Mucosa of stomach (tissue), 1 donor: ENCODE results near the gene EYA2.

ENCODE experiments used
- H3K27me3 ChIP-seq: one replicate; pipeline ENCODE4 v1.7.0; 2013; ENCODE audit warnings: mild to moderate bottlenecking, low read length; ENCODE audit not compliant: control insufficient read depth, insufficient read depth
- H3K36me3 ChIP-seq: one replicate; pipeline ENCODE4 v1.7.0; 2013; ENCODE audit warnings: low read length; ENCODE audit not compliant: control insufficient read depth, insufficient read depth
- H3K4me1 ChIP-seq: one replicate; pipeline ENCODE4 v1.7.0; 2013; ENCODE audit warnings: mild to moderate bottlenecking, low read length; ENCODE audit not compliant: control insufficient read depth, insufficient read depth
- H3K4me3 ChIP-seq: one replicate; pipeline ENCODE4 v1.7.0; 2013; ENCODE audit warnings: low read length
- H3K9ac ChIP-seq: one replicate; pipeline ENCODE4 v1.7.0; 2013; ENCODE audit warnings: mild to moderate bottlenecking, low read length, moderate library complexity
- H3K9me3 ChIP-seq: one replicate; pipeline ENCODE4 v1.7.0; 2013; ENCODE audit warnings: mild to moderate bottlenecking, low read length, moderate library complexity; ENCODE audit not compliant: control insufficient read depth
- donor health status: Pancreatic carcinoma.

EYA2 gene

GRCh38 chr20:47042464-47042863 lies 147.8 kb downstream of the EYA2 start:
- no peaks in the 10 kb centered on the region for H3K36me3 ChIP-seq
- peaks cover 5% of the 10 kb centered on the region for H3K9me3 ChIP-seq
- no peaks in the 10 kb centered on the region for H3K27me3 ChIP-seq
- H3K9ac ChIP-seq = no peak overlapping the region
- no peaks in the 10 kb centered on the region for H3K4me1 ChIP-seq
- no peak overlapping the region for H3K4me3 ChIP-seq

GRCh38 chr20:47043086-47043485 lies 148.4 kb downstream of the EYA2 start:
- H3K4me3 ChIP-seq = no peak overlapping the region
- no peaks in the 10 kb centered on the region for H3K36me3 ChIP-seq
- no peak overlapping the region for H3K9ac ChIP-seq
- peaks cover 5% of the 10 kb centered on the region for H3K9me3 ChIP-seq
- no peaks in the 10 kb centered on the region for H3K27me3 ChIP-seq
- H3K4me1 ChIP-seq = no peaks in the 10 kb centered on the region

- no peaks in the 10 kb centered on the region for H3K27me3 ChIP-seq
These were observed 150.3 kb downstream of the EYA2 start for GRCh38 chr20:47044938-47045337.

GRCh38 chr20:47048054-47048453 lies 153.4 kb downstream of the EYA2 start:
- Histone ChIP-seq H3K4me1 (no peaks in the 10 kb centered on the region), H3K36me3 (no peaks in the 10 kb centered on the region), H3K9ac (no peak overlapping the region), H3K9me3 (peaks cover 5% of the 10 kb centered on the region), H3K27me3 (no peaks in the 10 kb centered on the region), H3K4me3 (no peak overlapping the region)

More at GRCh38 chr20:47044938-47045337, 150.3 kb downstream of the EYA2 start:
- H3K9me3 ChIP-seq = peaks cover 5% of the 10 kb centered on the region
- H3K9ac ChIP-seq = no peak overlapping the region
- H3K36me3 ChIP-seq = no peaks in the 10 kb centered on the region
- no peak overlapping the region for H3K4me3 ChIP-seq
- no peaks in the 10 kb centered on the region for H3K4me1 ChIP-seq

- Histone ChIP-seq H3K4me1 (no peaks in the 10 kb centered on the region), H3K4me3 (no peak overlapping the region), H3K9ac (no peak overlapping the region), H3K36me3 (no peaks in the 10 kb centered on the region), H3K9me3 (peaks cover 3% of the 10 kb centered on the region), H3K27me3 (no peaks in the 10 kb centered on the region)
These were observed 155.1 kb downstream of the EYA2 start for GRCh38 chr20:47049771-47050170.

GRCh38 chr20:47050996-47051395 lies 156.4 kb downstream of the EYA2 start:
- Histone ChIP-seq H3K27me3 (no peaks in the 10 kb centered on the region), H3K4me1 (no peaks in the 10 kb centered on the region), H3K36me3 (no peaks in the 10 kb centered on the region), H3K4me3 (no peak overlapping the region), H3K9me3 (no peaks in the 10 kb centered on the region), H3K9ac (no peak overlapping the region)

GRCh38 chr20:47051936-47052526 lies 157.4 kb downstream of the EYA2 start:
- H3K9ac ChIP-seq = no peak overlapping the region
- no peaks in the 10 kb centered on the region for H3K9me3 ChIP-seq
- no peaks in the 10 kb centered on the region for H3K36me3 ChIP-seq
- no peak overlapping the region for H3K4me3 ChIP-seq
- H3K4me1 ChIP-seq = no peaks in the 10 kb centered on the region
- H3K27me3 ChIP-seq = no peaks in the 10 kb centered on the region

GRCh38 chr20:47054506-47054905 lies 159.9 kb downstream of the EYA2 start:
- H3K27me3 ChIP-seq = no peaks in the 10 kb centered on the region
- no peaks in the 10 kb centered on the region for H3K36me3 ChIP-seq
- peaks cover 10% of the 10 kb centered on the region for H3K4me1 ChIP-seq
- no peaks in the 10 kb centered on the region for H3K9me3 ChIP-seq
- H3K9ac ChIP-seq = no peak overlapping the region
- no peak overlapping the region for H3K4me3 ChIP-seq

GRCh38 chr20:47054945-47055344 lies 160.3 kb downstream of the EYA2 start:
- no peaks in the 10 kb centered on the region for H3K36me3 ChIP-seq
- H3K27me3 ChIP-seq = no peaks in the 10 kb centered on the region
- peaks cover 10% of the 10 kb centered on the region for H3K4me1 ChIP-seq
- no peak overlapping the region for H3K9ac ChIP-seq
- H3K4me3 ChIP-seq = no peak overlapping the region
- H3K9me3 ChIP-seq = no peaks in the 10 kb centered on the region

GRCh38 chr20:47055699-47056369 lies 161.2 kb downstream of the EYA2 start:
- Histone ChIP-seq H3K27me3 (no peaks in the 10 kb centered on the region), H3K9ac (no peak overlapping the region), H3K36me3 (no peaks in the 10 kb centered on the region), H3K4me3 (no peak overlapping the region), H3K4me1 (peaks cover 10% of the 10 kb centered on the region), H3K9me3 (no peaks in the 10 kb centered on the region)

- Histone ChIP-seq H3K4me3 (no peak overlapping the region), H3K9me3 (no peaks in the 10 kb centered on the region), H3K9ac (no peak overlapping the region), H3K36me3 (no peaks in the 10 kb centered on the region), H3K27me3 (no peaks in the 10 kb centered on the region), H3K4me1 (peaks cover 20% of the 10 kb centered on the region)
These were observed 163.0 kb downstream of the EYA2 start for GRCh38 chr20:47057661-47058060.

GRCh38 chr20:47058236-47058635 lies 163.6 kb downstream of the EYA2 start:
- Histone ChIP-seq H3K9me3 (no peaks in the 10 kb centered on the region), H3K9ac (no peak overlapping the region), H3K4me1 (peaks cover 25% of the 10 kb centered on the region), H3K4me3 (no peak overlapping the region), H3K36me3 (no peaks in the 10 kb centered on the region), H3K27me3 (no peaks in the 10 kb centered on the region)
